IMR-90 (cell line): ENCODE measurements around the gene CARD18. TPM values are rescaled to one million over a fixed set of nuclear protein-coding genes. Genes with fewer than 3 reads are reported as not detected.
A peak's percentile ranks its signal among the peaks of the same experiment; 100 is the strongest.

ENCODE experiments used
- ATAC-seq: fragments of 200-7000 bp; cut with Tn5 transposase; 2 replicates; pipeline ENCODE4 v1.9.1; 2020; ENCODE audit warnings: low read depth, mild to moderate bottlenecking, moderate library complexity
- BruUV-seq: library from RNA; stranded (reverse); fragments of 400-500 nt; replicated peaks from 2 replicates; lab custom pipeline; 2021; lab: Mats Ljungman, UMichigan
- CTCF ChIA-PET: fragments of 300-600 bp; formaldehyde crosslinking; extraction: SDS; loops from one replicate; lab custom pipeline; 2021; ENCODE audit warnings: antibody characterized with exemption; lab: Yijun Ruan, JAX
- POLR2A ChIA-PET: fragments of 300-600 bp; sonication (Branson Sonifier 250); formaldehyde crosslinking; loops from one replicate; lab custom pipeline; 2022; ENCODE audit warnings: antibody characterized with exemption; ENCODE audit not compliant: unreplicated experiment; lab: Charles Lee
- DNase-seq: peaks from one replicate; pipeline ENCODE4 v3.0.0; 2013
- H2AFZ ChIP-seq: replicated peaks from 2 replicates; pipeline ENCODE3; 2013; ENCODE audit warnings: low read length, mild to moderate bottlenecking; ENCODE audit not compliant: poor library complexity
- H2AK5ac ChIP-seq: 2 replicates; pipeline ENCODE4 v1.6.1; 2013; ENCODE audit warnings: low read depth, low read length, inconsistent platforms
- H2AK9ac ChIP-seq: replicated peaks from 2 replicates; pipeline ENCODE3; 2013; ENCODE audit warnings: mild to moderate bottlenecking, low read depth, low read length, moderate library complexity; ENCODE audit not compliant: poor library complexity
- H2BK120ac ChIP-seq: 2 replicates; pipeline ENCODE4 v1.6.1; 2013; ENCODE audit warnings: low read depth, low read length, inconsistent platforms
- H2BK15ac ChIP-seq: 3 replicates; pipeline ENCODE4 v1.6.1; 2013; ENCODE audit warnings: low read depth, low read length, inconsistent platforms
- H2BK20ac ChIP-seq: 2 replicates; pipeline ENCODE4 v1.6.1; 2013; ENCODE audit warnings: low read depth, mild to moderate bottlenecking, inconsistent platforms, low read length, moderate library complexity
- H2BK5ac ChIP-seq: 2 replicates; pipeline ENCODE4 v1.6.1; 2013; ENCODE audit warnings: mild to moderate bottlenecking, low read depth, low read length, inconsistent platforms; ENCODE audit not compliant: poor library complexity, severe bottlenecking
- H3K14ac ChIP-seq: replicated peaks from 2 replicates; pipeline ENCODE4 v1.6.1; 2013; ENCODE audit warnings: low read depth, low read length, inconsistent platforms
- H3K18ac ChIP-seq: 2 replicates; pipeline ENCODE4 v1.6.1; 2013; ENCODE audit warnings: low read depth, low read length, control low read depth
- H3K23ac ChIP-seq: 2 replicates; pipeline ENCODE4 v1.6.1; 2013; ENCODE audit warnings: low read depth, low read length, inconsistent platforms
- H3K27ac ChIP-seq: 2 replicates; pipeline ENCODE4 v1.5.1; 2013; ENCODE audit warnings: mild to moderate bottlenecking, control low read depth, low read length; ENCODE audit not compliant: insufficient read depth
- H3K27me3 ChIP-seq: 2 replicates; pipeline ENCODE4 v1.6.1; 2013; ENCODE audit warnings: low read length; ENCODE audit not compliant: control insufficient read depth, insufficient read depth
- H3K36me3 ChIP-seq: 2 replicates; pipeline ENCODE4 v1.6.1; 2013; ENCODE audit warnings: low read length, mixed read lengths; ENCODE audit not compliant: control insufficient read depth, insufficient read depth
- H3K4ac ChIP-seq: 2 replicates; pipeline ENCODE4 v1.6.1; 2013; ENCODE audit warnings: low read depth, low read length, inconsistent platforms
- H3K4me1 ChIP-seq: 2 replicates; pipeline ENCODE4 v1.6.1; 2013; ENCODE audit warnings: low read length, mixed read lengths; ENCODE audit not compliant: control insufficient read depth, insufficient read depth
- H3K4me2 ChIP-seq: 2 replicates; pipeline ENCODE4 v1.6.1; 2013; ENCODE audit warnings: low read depth, mild to moderate bottlenecking, control low read depth, low read length, moderate library complexity
- H3K4me3 ChIP-seq: 2 replicates; pipeline ENCODE4 v1.5.1; 2013; ENCODE audit warnings: low read depth, mild to moderate bottlenecking, control low read depth, low read length, moderate library complexity; ENCODE audit not compliant: insufficient read depth
- H3K56ac ChIP-seq: 2 replicates; pipeline ENCODE4 v1.6.1; 2013; ENCODE audit warnings: low read length, inconsistent platforms; ENCODE audit not compliant: insufficient read depth; ENCODE audit errors: extremely low read depth
- H3K79me1 ChIP-seq, 2 experiments: 2 replicates each; pipeline ENCODE4 v1.6.1; 2013; ENCODE audit warnings: low read length in 2 of 2, inconsistent platforms in 1 of 2, low read depth in 1 of 2
- H3K9ac ChIP-seq: 2 replicates; pipeline ENCODE4 v1.6.1; 2013; ENCODE audit warnings: low read depth, low read length, control low read depth
- H3K9me1 ChIP-seq: 2 replicates; pipeline ENCODE4 v1.6.1; 2013; ENCODE audit warnings: low read length, inconsistent platforms; ENCODE audit not compliant: insufficient read depth
- H3K9me3 ChIP-seq: 2 replicates; pipeline ENCODE4 v1.6.1; 2013; ENCODE audit warnings: low read length; ENCODE audit not compliant: control insufficient read depth, insufficient read depth
- H4K20me1 ChIP-seq: 2 replicates; pipeline ENCODE4 v1.6.1; 2013; ENCODE audit warnings: low read length, inconsistent platforms; ENCODE audit not compliant: insufficient read depth
- H4K5ac ChIP-seq: 2 replicates; pipeline ENCODE4 v1.6.1; 2013; ENCODE audit warnings: mild to moderate bottlenecking, low read depth, low read length, control low read depth
- H4K8ac ChIP-seq, 2 experiments: 2 replicates each; pipeline ENCODE4 v1.6.1; 2013; ENCODE audit warnings: low read depth in 2 of 2, low read length in 2 of 2, control low read depth in 1 of 2, inconsistent platforms in 1 of 2
- H4K91ac ChIP-seq: 2 replicates; pipeline ENCODE4 v1.6.1; 2013; ENCODE audit warnings: low read depth, low read length, inconsistent platforms; ENCODE audit not compliant: insufficient read depth
- BHLHE40 ChIP-seq: fragments of 150-350 bp; IDR thresholded peaks from 2 replicates; pipeline ENCODE4 v1.6.1; 2016; ENCODE audit warnings: mild to moderate bottlenecking, low read depth, low read length
- CEBPB ChIP-seq: IDR thresholded peaks from 2 replicates; pipeline ENCODE4 v1.6.1; 2012; ENCODE audit warnings: low read depth, low read length, improper control_type of control experiment
- CHD1 ChIP-seq: IDR thresholded peaks from 2 replicates; pipeline ENCODE4 v1.6.1; 2012; ENCODE audit warnings: low read depth, low read length, improper control_type of control experiment
- CTCF ChIP-seq: conservative IDR thresholded peaks from 2 replicates; pipeline ENCODE4 v1.5.1; 2012; ENCODE audit warnings: mild to moderate bottlenecking, low read depth, low read length, improper control_type of control experiment
- ELK1 ChIP-seq: fragments of 150-350 bp; IDR thresholded peaks from 2 replicates; pipeline ENCODE4 v1.6.1; 2016; ENCODE audit warnings: low read depth, mild to moderate bottlenecking, low read length, moderate library complexity, borderline replicate concordance
- FOS ChIP-seq: fragments of 150-350 bp; IDR thresholded peaks from 2 replicates; pipeline ENCODE4 v1.6.1; 2016; ENCODE audit warnings: low read depth, low read length
- MAFK ChIP-seq: IDR thresholded peaks from 2 replicates; pipeline ENCODE4 v1.6.1; 2012; ENCODE audit warnings: low read depth, low read length, improper control_type of control experiment
- MAZ ChIP-seq: IDR thresholded peaks from 2 replicates; pipeline ENCODE4 v1.6.1; 2012; ENCODE audit warnings: low read depth, mild to moderate bottlenecking, low read length, improper control_type of control experiment, moderate library complexity, borderline replicate concordance
- MXI1 ChIP-seq: IDR thresholded peaks from 2 replicates; pipeline ENCODE4 v1.6.1; 2012; ENCODE audit warnings: low read depth, mild to moderate bottlenecking, low read length, moderate library complexity, borderline replicate concordance
- NFE2L2 ChIP-seq: fragments of 150-350 bp; IDR thresholded peaks from 2 replicates; pipeline ENCODE4 v1.6.1; 2016; ENCODE audit warnings: low read depth, mild to moderate bottlenecking, low read length
- POLR2A ChIP-seq: IDR thresholded peaks from 2 replicates; pipeline ENCODE4 v1.6.1; 2012; ENCODE audit warnings: mild to moderate bottlenecking, low read depth, low read length
- RAD21 ChIP-seq: IDR thresholded peaks from 2 replicates; pipeline ENCODE4 v1.6.1; 2012; ENCODE audit warnings: low read length, improper control_type of control experiment
- RCOR1 ChIP-seq: IDR thresholded peaks from 2 replicates; pipeline ENCODE4 v1.6.1; 2012; ENCODE audit warnings: mild to moderate bottlenecking, low read length, improper control_type of control experiment; ENCODE audit not compliant: insufficient replicate concordance
- RFX5 ChIP-seq: IDR thresholded peaks from 2 replicates; pipeline ENCODE4 v1.8.0; 2012; ENCODE audit warnings: low read depth, mild to moderate bottlenecking, low read length, moderate library complexity
- SMC3 ChIP-seq: fragments of 150-350 bp; IDR thresholded peaks from 2 replicates; pipeline ENCODE4 v1.6.1; 2016; ENCODE audit warnings: low read depth, mild to moderate bottlenecking, antibody characterized with exemption, low read length, moderate library complexity
- USF2 ChIP-seq: fragments of 150-350 bp; IDR thresholded peaks from 2 replicates; pipeline ENCODE4 v1.6.1; 2017; ENCODE audit warnings: mild to moderate bottlenecking, antibody characterized with exemption, low read length, low read depth
- WGBS, 2 experiments: methylation state at CpG; one replicate each; pipeline versions ENCODE4 v1.1.5 to v1.1.7; 2013; ENCODE audit warnings: missing lambda C conversion rate in 2 of 2; ENCODE audit not compliant: insufficient read length in 1 of 2; ENCODE audit errors: extremely low coverage in 2 of 2; 5-methylcytosine and 5-hydroxymethylcytosine counted together
- dilution Hi-C: fragments of 300-500 bp; cut with HindIII; formaldehyde crosslinking; loops from one replicate; pipeline ENCODE4 v1.14.3; 2018; ENCODE audit warnings: low sequenced_read_pairs; ENCODE audit not compliant: unreplicated experiment
- in situ Hi-C: fragments of 300-500 bp; cut with MboI; formaldehyde crosslinking; loops from 3 replicates; pipeline ENCODE4 v1.14.3; 2019; ENCODE audit warnings: low sequenced_read_pairs, inconsistent platforms, mixed read lengths
- intact Hi-C: fragments of 100-400 bp; cut with micrococcal nuclease; formaldehyde crosslinking; loops from 2 replicates; pipeline ENCODE4 v1.10.0; 2022
- polyA plus RNA-seq, 3 experiments: library from polyadenylated mRNA; depleted of rRNA; stranded (reverse); fragments of >200 nt; gene quantifications; 2 replicates each; pipeline ENCODE4 v1.2.3, GENCODE V29; 2012; ENCODE audit warnings: low replicate concordance in 1 of 3
- total RNA-seq: library from RNA; depleted of rRNA; stranded (reverse); fragments of >200 nt; gene quantifications from 2 replicates; pipeline ENCODE4 v1.2.3, GENCODE V29; 2012

The CARD18 gene
- total and polyA plus RNA-seq, 2 of the 4 experiments (the other 2 are of a cell fraction), result not detected

- Histone ChIP-seq H3K4ac (no peak overlapping the region), H3K18ac (no peak overlapping the region), H3K4me3 (no peak overlapping the region), H2AK9ac (no peak overlapping the region), H3K23ac (no peak overlapping the region), H3K79me1 (no peaks in the 10 kb centered on the region), H2BK15ac (0 out of 3 replicates have a peak overlapping the region, but pooled peaks have one; percentile 12), H3K9me3 (no peaks in the 10 kb centered on the region), H3K56ac (no peak overlapping the region), H3K14ac (no peak overlapping the region), H4K5ac (no peak overlapping the region), H2AK5ac (no peak overlapping the region), H2BK5ac (no peak overlapping the region), H2AFZ (no peak overlapping the region), H3K4me2 (no peak overlapping the region), H4K8ac (no peak overlapping the region), H3K36me3 (no peaks in the 10 kb centered on the region), H3K4me1 (peaks cover 5% of the 10 kb centered on the region), H3K9ac (no peak overlapping the region), H4K20me1 (no peaks in the 10 kb centered on the region), H4K91ac (no peak overlapping the region), H2BK20ac (no peak overlapping the region), H3K9me1 (peaks cover 9% of the 10 kb centered on the region; the same call in 1 of the 2 replicates), H2BK120ac (no peak overlapping the region), H3K27ac (no peak overlapping the region), H3K27me3 (no peaks in the 10 kb centered on the region)
- no peak for TF ChIP-seq MAFK
- no peak for TF ChIP-seq ELK1
- no peak for TF ChIP-seq RFX5
- no peak for TF ChIP-seq RAD21
- TF ChIP-seq MAZ, result no peak
- TF ChIP-seq BHLHE40, result no peak
- no peak for TF ChIP-seq POLR2A
- no peak for TF ChIP-seq NFE2L2
- no peak for TF ChIP-seq CEBPB
- TF ChIP-seq MXI1, result no peak
- TF ChIP-seq USF2, result no peak
- no peak for TF ChIP-seq FOS
- no peak for TF ChIP-seq SMC3
- no peak for TF ChIP-seq CTCF
- no peak for TF ChIP-seq CHD1
- no peak for TF ChIP-seq RCOR1
- WGBS, 2 experiments, result no CpG with 5 or more reads among the region's 6 CpGs
- intact Hi-C loops, result no loop called here
- no TSS peak for BruUV-seq
- DNase-seq, result no peak
- ChIA-PET CTCF (no interaction called here), POLR2A (no interaction called here)
- in situ Hi-C loops, result no loop called here
- ATAC-seq, result no peak
- dilution Hi-C loops, result no loop called here
Measured at GRCh38 chr11:105155679-105156078, 16.1 kb upstream of the CARD18 start.
